22Rv1 (cell line): ENCODE measurements around the gene LRGUK.

ENCODE experiments used
- H3K27ac ChIP-seq: fragments of 450-650 bp; 2 replicates; pipeline ENCODE4 v1.5.1; 2017
- CTCF ChIP-seq: fragments of 450-650 bp; IDR thresholded peaks from 2 replicates; pipeline ENCODE4 v1.5.1; 2017; ENCODE audit warnings: mild to moderate bottlenecking
- ZFX ChIP-seq: fragments of 450-650 bp; IDR thresholded peaks from 2 replicates; pipeline ENCODE4 v1.6.1; 2017; ENCODE audit warnings: antibody characterized with exemption, borderline replicate concordance

The LRGUK gene

DNA sequence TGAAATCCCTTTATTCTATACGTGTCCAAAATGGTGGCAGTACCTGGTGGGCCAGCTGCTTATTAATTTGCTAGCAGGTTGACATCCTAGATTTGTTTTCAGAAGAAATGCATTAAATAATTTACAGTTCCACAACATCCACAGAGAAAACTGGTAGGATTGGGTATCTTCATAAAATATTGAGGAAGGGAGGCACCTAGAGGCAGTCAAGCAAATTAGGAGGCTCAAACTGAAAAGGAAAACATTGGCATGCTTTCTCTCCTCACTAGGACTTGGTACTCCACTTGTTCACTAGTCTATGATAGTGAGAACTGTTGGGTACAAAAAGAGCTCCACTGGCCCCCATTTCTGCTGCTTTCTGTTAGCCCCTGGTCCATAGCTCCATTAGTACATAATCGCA lies 18.3 kb upstream of the LRGUK start:
- TF ChIP-seq ZFX, result no peak
- TF ChIP-seq CTCF, result peak; percentile 31
- H3K27ac ChIP-seq, result no peak overlapping the region

GRCh38 chr7:134113655-134114054 lies 13.5 kb upstream of the LRGUK start:
- TF ChIP-seq CTCF, result no peak
- H3K27ac ChIP-seq, result no peak overlapping the region

DNA sequence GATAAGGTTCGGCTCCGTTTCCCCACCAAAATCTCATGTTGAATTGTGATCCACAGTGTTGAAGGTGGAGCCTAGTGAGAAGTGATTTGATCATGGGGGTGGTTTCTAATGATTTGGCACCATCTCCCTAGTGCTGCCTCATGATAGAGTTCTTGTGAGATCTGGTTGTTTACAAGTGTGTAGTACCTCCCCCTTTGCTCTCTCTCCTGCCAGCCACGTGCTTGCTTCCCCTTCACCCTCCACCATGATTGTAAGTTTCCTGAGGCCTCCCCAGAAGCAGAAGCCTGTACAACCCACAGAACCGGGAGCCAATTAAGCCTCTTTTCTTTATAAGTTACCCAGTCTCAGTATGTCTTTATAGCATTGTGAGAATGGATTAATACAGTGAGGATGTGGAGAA lies 12.1 kb upstream of the LRGUK start:
- no peak overlapping the region for H3K27ac ChIP-seq
- no peak for TF ChIP-seq CTCF
- no peak for TF ChIP-seq ZFX

- TF ChIP-seq CTCF (no peak), ZFX (no peak)
- no peak overlapping the region for H3K27ac ChIP-seq
Observed at GRCh38 chr7:134120405-134120804, 6.7 kb upstream of the LRGUK start.

- no peak for TF ChIP-seq ZFX
- no peak for TF ChIP-seq CTCF
- no peak overlapping the region for H3K27ac ChIP-seq
Observed at GRCh38 chr7:134121632-134122139, 5.5 kb upstream of the LRGUK start.

- H3K27ac ChIP-seq, result no peak overlapping the region
- no peak for TF ChIP-seq CTCF
- no peak for TF ChIP-seq ZFX
Observed at GRCh38 chr7:134122980-134123379, 4.2 kb upstream of the LRGUK start.

GRCh38 chr7:134126146-134126545 lies 994 bp upstream of the LRGUK start:
- no peak overlapping the region for H3K27ac ChIP-seq
- TF ChIP-seq ZFX (no peak), CTCF (no peak)
